Hindlimb muscle (tissue), 1 donor: ENCODE measurements around the gene HS3ST3A1. TPM values are rescaled to one million over a fixed set of nuclear protein-coding genes. Genes with fewer than 3 reads are reported as not detected.
A peak's percentile ranks its signal among the peaks of the same experiment; 100 is the strongest.

Experiments used
- DNase-seq: peaks from one replicate; pipeline ENCODE4 v3.0.0-alpha.2; 2013
- polyA plus RNA-seq: library from polyadenylated mRNA; unstranded; fragments of 120-200 nt; gene quantifications from one replicate; pipeline ENCODE4 v1.2.1, GENCODE V29; 2013; ENCODE audit not compliant: insufficient read length

Gene HS3ST3A1
- polyA plus RNA-seq: 0.83 TPM

DNA sequence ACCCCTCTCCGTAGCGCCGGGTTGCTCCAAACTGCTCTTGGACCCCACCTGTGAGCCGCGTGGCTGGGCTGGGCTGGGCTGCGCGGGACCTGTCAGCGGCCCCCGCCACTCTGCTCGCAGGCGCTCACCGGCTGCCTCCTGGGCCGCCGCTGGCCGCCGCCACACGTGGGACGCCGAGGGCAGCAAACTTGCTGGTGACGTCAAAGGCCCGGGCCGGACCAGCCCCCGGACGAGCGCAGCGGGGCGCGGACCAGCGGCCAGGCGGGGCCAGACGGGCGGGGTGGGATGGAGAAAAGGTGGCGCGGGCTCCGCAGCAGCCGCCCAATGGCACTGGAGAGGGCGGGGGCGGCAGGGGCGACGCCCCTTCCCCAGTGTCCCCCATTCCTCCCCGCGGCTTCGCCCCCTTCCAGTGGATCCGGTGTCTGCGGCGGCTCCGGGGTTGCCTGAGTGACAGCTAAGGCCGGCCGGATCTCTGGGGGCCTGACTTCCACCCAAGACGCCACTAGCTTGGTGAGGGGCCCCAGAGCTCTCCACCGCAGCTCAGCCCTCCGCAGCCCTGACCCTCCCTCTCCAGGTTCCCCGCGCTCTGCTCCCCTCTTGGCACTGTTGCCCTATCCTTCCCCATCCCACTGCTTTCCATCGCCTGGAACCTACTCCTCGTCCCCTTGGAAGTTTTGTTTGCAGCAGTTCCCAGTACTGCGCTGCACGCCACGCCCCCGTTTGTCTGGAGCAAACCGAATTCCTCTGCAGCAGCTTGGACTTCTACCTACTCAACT, at the start of gene HS3ST3A1:
HS3ST3A1 (minus strand) TSS at position 154 of the 776 bp plus-strand sequence. CDS start 800 bp downstream, outside the sequence.
- peak; percentile 51 for DNase-seq

- no peak for DNase-seq
These were observed 48.5 kb upstream of the HS3ST3A1 start for GRCh38 chr17:13650096-13650675.

GRCh38 chr17:13647543-13648021, 45.9 kb upstream of the HS3ST3A1 start:
- DNase-seq: peak; percentile 69

- no peak for DNase-seq
These were observed 45.3 kb upstream of the HS3ST3A1 start for GRCh38 chr17:13646969-13647542.

DNA sequence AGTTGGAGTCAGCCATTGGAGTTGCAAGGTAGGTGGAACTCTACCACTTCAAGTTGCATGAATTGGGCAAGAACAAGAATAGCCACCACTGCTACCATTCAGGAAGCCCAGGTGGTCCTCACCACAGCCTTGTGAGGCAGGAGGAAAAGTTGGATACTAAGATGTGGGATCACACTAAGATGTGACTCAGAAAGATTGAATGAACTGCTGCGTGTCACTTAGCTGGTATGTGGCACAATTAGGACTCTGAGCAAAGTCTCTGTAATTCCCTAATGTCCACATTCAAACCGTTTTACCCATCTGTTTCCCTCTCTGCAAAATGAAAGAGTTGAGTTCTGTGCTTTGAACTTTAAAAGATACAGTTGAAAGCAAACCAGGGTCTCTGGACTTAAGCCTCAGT, 44.7 kb upstream of the HS3ST3A1 start:
- DNase-seq: no peak

- DNase-seq: no peak
These were observed 41.5 kb upstream of the HS3ST3A1 start for GRCh38 chr17:13643180-13643579.

GRCh38 chr17:13642188-13642587, 40.5 kb upstream of the HS3ST3A1 start:
- DNase-seq: no peak

GRCh38 chr17:13640551-13640950, 38.8 kb upstream of the HS3ST3A1 start:
- DNase-seq: no peak

DNA sequence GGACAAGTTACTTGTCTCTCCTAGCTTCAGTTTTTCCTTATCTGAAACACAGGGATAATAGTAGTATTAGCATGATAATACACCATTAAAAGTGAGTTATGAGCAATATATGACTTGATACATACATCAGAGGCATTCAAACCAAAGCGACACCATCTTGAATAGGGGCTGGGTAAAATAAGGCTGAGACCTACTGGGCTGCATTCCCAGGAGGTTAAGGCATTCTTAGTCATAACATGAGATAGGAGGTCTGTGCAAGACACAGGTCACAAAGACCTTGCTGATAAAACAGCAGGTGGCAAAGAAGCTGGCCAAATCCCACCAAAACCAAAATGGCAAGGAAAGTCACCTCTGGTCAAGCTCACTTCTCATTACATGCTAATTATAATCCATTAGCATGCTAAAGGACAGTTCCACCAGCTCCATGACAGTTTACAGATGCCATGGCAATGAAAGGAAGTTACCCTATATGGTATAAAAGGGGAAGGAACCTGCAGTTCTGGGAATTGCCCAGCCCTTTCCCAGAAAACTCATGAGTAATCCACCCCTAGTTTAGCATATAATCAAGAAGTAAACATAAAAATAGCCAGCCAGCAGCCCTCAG, 37.2 kb upstream of the HS3ST3A1 start:
- no peak for DNase-seq

DNA sequence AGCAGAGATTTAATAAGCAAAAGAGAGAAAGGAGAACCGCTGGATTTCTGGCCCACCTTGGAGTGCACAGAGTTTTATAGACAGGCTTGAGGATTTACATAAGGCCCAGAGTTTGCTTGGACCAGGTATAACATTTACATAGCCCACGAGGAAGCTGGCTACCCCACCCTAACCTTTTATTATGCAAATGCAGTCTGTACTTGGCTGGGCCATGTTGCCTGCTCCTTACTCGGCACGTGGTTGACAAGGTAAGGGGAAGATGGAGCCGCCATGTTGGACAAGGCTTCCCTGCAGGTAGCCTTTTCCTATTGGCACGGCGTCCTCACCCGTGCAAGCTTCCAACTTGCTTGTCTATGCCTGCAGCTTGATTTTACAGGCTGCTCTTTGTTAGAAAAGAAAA, 35.2 kb upstream of the HS3ST3A1 start:
- no peak for DNase-seq

- no peak for DNase-seq
These were observed 34.2 kb upstream of the HS3ST3A1 start for GRCh38 chr17:13635951-13636350.

- DNase-seq: no peak
These were observed 32.3 kb upstream of the HS3ST3A1 start for GRCh38 chr17:13634021-13634420.

DNA sequence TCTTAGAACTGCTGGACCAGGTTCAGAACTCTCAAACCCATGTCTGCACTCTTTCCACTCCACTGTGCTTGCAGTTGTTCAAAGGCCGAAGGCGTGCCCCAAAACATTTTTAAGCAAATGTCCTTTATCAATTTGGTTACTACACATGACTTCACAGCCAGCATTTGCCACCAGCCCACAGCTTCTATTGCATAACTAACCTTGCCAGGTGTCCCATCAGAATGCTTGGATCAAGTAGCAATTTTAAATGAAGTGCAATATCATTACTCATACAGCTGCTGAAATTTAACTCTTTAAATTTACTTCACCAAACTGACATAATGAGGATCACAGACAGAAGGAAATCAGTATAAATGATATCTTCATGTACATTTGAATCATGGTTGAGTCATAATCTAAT, 29.8 kb upstream of the HS3ST3A1 start:
- no peak for DNase-seq

DNA sequence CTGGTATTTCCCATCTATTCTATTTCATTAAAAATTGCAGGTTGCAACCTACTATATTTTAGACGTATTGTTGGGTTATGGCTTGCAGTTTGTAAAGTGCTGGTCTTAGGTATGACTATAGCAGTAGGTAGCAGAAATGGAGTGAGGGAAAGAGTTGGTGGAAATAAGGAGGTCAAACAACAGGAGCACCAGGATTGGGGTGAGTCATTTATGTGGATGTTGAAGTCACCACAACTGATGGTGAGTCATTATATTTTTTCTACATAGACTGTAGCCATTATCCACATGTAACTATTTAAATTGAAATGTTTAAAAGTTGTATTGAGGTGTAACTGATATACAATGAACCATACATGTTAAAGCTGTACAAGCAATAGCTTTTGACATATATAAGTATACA, 25.0 kb upstream of the HS3ST3A1 start:
- no peak for DNase-seq

- DNase-seq: no peak
These were observed 17.7 kb upstream of the HS3ST3A1 start for GRCh38 chr17:13619462-13619861.

DNA sequence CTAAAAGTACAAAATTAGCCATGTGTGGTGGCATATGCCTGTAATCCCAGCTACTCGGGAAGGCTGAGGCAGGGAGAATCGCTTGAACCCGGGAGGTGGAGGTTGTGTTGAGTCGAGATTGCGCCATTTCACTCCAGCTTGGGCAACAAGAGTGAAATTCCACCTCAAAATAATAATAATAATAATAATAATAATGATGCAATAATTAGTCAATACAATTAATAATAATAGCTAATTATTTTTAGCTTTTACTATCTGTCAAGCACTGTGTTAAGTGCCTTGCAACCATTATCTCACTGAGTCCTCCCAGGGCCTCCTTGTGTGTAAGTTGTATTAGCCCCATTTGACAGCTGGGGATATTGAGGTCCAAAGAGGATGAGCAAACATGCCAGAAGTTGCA, 14.3 kb upstream of the HS3ST3A1 start:
- no peak for DNase-seq

DNA sequence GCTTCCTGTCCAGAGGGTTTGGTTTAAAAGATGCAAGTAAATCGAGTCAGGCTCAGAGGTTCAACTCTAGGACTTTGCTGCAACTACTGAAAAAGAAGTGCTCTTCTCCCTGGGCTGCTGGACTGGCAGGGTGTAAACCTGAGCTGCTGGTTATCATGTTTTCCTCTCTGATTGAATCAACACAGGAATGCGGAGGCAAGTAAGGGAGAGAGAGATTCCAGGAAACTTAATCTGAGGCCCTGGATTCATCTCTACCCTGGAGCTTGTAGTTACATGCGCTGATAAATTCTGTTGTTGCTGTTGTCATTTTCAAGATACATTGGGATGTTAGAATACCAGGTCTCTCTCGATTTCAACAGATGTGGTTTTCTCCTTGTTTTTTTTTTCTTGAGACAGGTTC, 8.2 kb upstream of the HS3ST3A1 start:
- DNase-seq: no peak

GRCh38 chr17:13601322-13601775, 380 bp downstream of the HS3ST3A1 start:
- DNase-seq: peak; percentile 30

GRCh38 chr17:13600475-13601321, 1.0 kb downstream of the HS3ST3A1 start:
- DNase-seq: no peak

GRCh38 chr17:13599864-13600263, 1.9 kb downstream of the HS3ST3A1 start:
- no peak for DNase-seq

DNA sequence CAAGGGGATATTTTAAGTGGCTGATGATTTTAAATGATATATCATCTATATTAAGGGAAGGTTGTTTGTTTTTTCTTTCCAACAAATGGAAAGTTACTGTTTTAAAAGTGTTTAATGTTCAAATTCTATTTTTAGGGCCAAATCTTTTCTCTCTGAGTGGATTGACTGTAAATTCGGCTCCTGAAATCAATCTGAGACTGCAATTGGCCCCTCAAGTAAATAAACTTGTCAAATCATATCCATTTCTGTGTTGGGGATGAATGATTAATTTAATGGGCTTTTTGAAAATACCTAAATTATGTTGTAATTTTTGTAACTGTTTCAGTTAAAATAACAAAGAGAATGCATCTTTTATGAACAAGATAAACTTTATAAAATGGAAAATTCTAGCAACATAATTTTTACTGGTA, 2.6 kb downstream of the HS3ST3A1 start:
- DNase-seq: no peak
